HG03064 (cell line): ENCODE measurements around the gene EP400.

ENCODE experiments used
- ATAC-seq: cut with Tn5 transposase; IDR thresholded peaks from one replicate; pipeline ENCODE4 v1.9.1; 2021; ENCODE audit warnings: low read depth; ENCODE audit not compliant: unreplicated experiment

EP400 gene

GRCh38 chr12:131911028-131911650, 38.6 kb upstream of the EP400 start:
- no peak for ATAC-seq

GRCh38 chr12:131911851-131912477, 37.8 kb upstream of the EP400 start:
- no peak for ATAC-seq

GRCh38 chr12:131912518-131913274, 37.0 kb upstream of the EP400 start:
- no peak for ATAC-seq

GRCh38 chr12:131913666-131914065, 36.1 kb upstream of the EP400 start:
- no peak for ATAC-seq

- no peak for ATAC-seq
Measured at GRCh38 chr12:131914179-131914702, 35.5 kb upstream of the EP400 start.

GRCh38 chr12:131915000-131915689, 34.6 kb upstream of the EP400 start:
- ATAC-seq, result no peak

GRCh38 chr12:131915823-131916222, 33.9 kb upstream of the EP400 start:
- ATAC-seq, result no peak

GRCh38 chr12:131916306-131917138, 33.2 kb upstream of the EP400 start:
- ATAC-seq, result no peak

- no peak for ATAC-seq
Measured at GRCh38 chr12:131917139-131917710, 32.5 kb upstream of the EP400 start.

GRCh38 chr12:131917711-131918306, 31.9 kb upstream of the EP400 start:
- no peak for ATAC-seq

GRCh38 chr12:131918311-131919050, 31.3 kb upstream of the EP400 start:
- ATAC-seq, result no peak

- ATAC-seq, result no peak
Measured at GRCh38 chr12:131919051-131919347, 30.7 kb upstream of the EP400 start.

- ATAC-seq, result no peak
Measured at GRCh38 chr12:131919366-131920156, 30.2 kb upstream of the EP400 start.

- ATAC-seq, result no peak
Measured at GRCh38 chr12:131920157-131920508, 29.6 kb upstream of the EP400 start.

- ATAC-seq, result no peak
Measured at GRCh38 chr12:131920902-131921840, 28.6 kb upstream of the EP400 start.

GRCh38 chr12:131921866-131922769, 27.6 kb upstream of the EP400 start:
- no peak for ATAC-seq
